ENCODE data around the gene SCYL2.

- no peak for TF ChIP-seq CTCF (IDR thresholded peaks at IDR 0.05 in 8 of 11, conservative IDR thresholded peaks at IDR 0.05 in 3 of 11)
- no peak for TF ChIP-seq POLR2A (IDR thresholded peaks at IDR 0.05)
Observed at GRCh38 chr12:100388382-100388781, 121.4 kb downstream of the SCYL2 start.

Data from spleen (tissue), 7 donors.